H1 (cell line): ENCODE results near the gene NKAIN2. TPM values are rescaled to one million over a fixed set of nuclear protein-coding genes. Genes with fewer than 3 reads are reported as not detected.

ENCODE experiments used
- CTCF ChIA-PET: fragments of 300-600 bp; sonication (Branson Sonifier 250); formaldehyde crosslinking; loops from one replicate; lab custom pipeline; 2021; ENCODE audit not compliant: partially characterized antibody; lab: Charles Lee
- POLR2A ChIA-PET: fragments of 300-600 bp; sonication (Branson Sonifier 250); formaldehyde crosslinking; loops from one replicate; lab custom pipeline; 2021; ENCODE audit warnings: inconsistent platforms; ENCODE audit not compliant: partially characterized antibody; lab: Charles Lee
- DNase-seq, 2 experiments: peaks; one replicate each; pipeline versions ENCODE4 v3.0.0 to v3.0.0-alpha.2; 2010 to 2022; ENCODE audit warnings: low spot score in 2 of 2, low read depth in 1 of 2, mixed read lengths in 1 of 2
- FAIRE-seq: peaks from 2 replicates; lab custom pipeline; 2011; peaks lifted over from hg19 to GRCh38; lab: Jason Lieb, UNC
- H2AFZ ChIP-seq: 2 replicates; pipeline ENCODE4 v1.8.1; 2012; ENCODE audit warnings: low read length, inconsistent platforms
- H2AK5ac ChIP-seq: 2 replicates; pipeline ENCODE4 v1.6.1; 2013; ENCODE audit warnings: low read depth, low read length
- H2BK120ac ChIP-seq: replicated peaks from 2 replicates; pipeline ENCODE3; 2013; ENCODE audit warnings: low read depth, low read length, inconsistent platforms
- H2BK12ac ChIP-seq: 2 replicates; pipeline ENCODE4 v1.6.1; 2013; ENCODE audit warnings: low read depth, low read length
- H2BK15ac ChIP-seq: 2 replicates; pipeline ENCODE4 v1.6.1; 2013; ENCODE audit warnings: low read length
- H2BK20ac ChIP-seq: 2 replicates; pipeline ENCODE4 v1.6.1; 2013; ENCODE audit warnings: low read length
- H2BK5ac ChIP-seq: 2 replicates; pipeline ENCODE4 v1.6.1; 2013; ENCODE audit warnings: low read depth, low read length
- H3K14ac ChIP-seq: 2 replicates; pipeline ENCODE4 v1.6.1; 2013; ENCODE audit warnings: inconsistent platforms; ENCODE audit not compliant: insufficient read length
- H3K18ac ChIP-seq: 2 replicates; pipeline ENCODE4 v1.6.1; 2013; ENCODE audit warnings: low read length; ENCODE audit errors: extremely low read depth
- H3K23ac ChIP-seq: 2 replicates; pipeline ENCODE4 v1.6.1; 2013; ENCODE audit warnings: inconsistent platforms; ENCODE audit not compliant: insufficient read length
- H3K23me2 ChIP-seq: 2 replicates; pipeline ENCODE4 v1.6.1; 2013; ENCODE audit warnings: low read depth, low read length
- H3K27ac ChIP-seq: 2 replicates; pipeline ENCODE4 v1.6.1; 2011; ENCODE audit warnings: low read depth, low read length, inconsistent platforms
- H3K27me3 ChIP-seq, 4 experiments: replicated peaks in 1 of 4; 1 replicate in 1 of 4; 2 replicates in 3 of 4; pipeline versions ENCODE4 v1.6.1 to v1.8.1; 2011 to 2013; ENCODE audit warnings: low read length in 3 of 4, mild to moderate bottlenecking in 3 of 4, inconsistent platforms in 2 of 4, mixed read lengths in 2 of 4, moderate library complexity in 1 of 4; ENCODE audit not compliant: control insufficient read depth in 3 of 4, insufficient read depth in 3 of 4; ENCODE audit errors: extremely low read depth in 1 of 4
- H3K36me3 ChIP-seq, 4 experiments: 2 replicates each; pipeline versions ENCODE4 v1.6.1 to v1.8.1; 2011 to 2013; ENCODE audit warnings: mild to moderate bottlenecking in 4 of 4, low read length in 3 of 4, moderate library complexity in 2 of 4, control low read depth in 1 of 4, inconsistent platforms in 1 of 4; ENCODE audit not compliant: insufficient read depth in 4 of 4, control insufficient read depth in 2 of 4
- H3K4ac ChIP-seq: replicated peaks from 2 replicates; pipeline ENCODE3; 2013; ENCODE audit warnings: low read length, low read depth, mixed read lengths, inconsistent platforms; ENCODE audit not compliant: insufficient read length
- H3K4me1 ChIP-seq, 4 experiments: replicated peaks in 1 of 4; 1 replicate in 1 of 4; 2 replicates in 3 of 4; pipeline versions ENCODE4 v1.6.1 to v1.8.1; 2011 to 2013; ENCODE audit warnings: low read length in 3 of 4, inconsistent platforms in 2 of 4, mixed read lengths in 1 of 4; ENCODE audit not compliant: insufficient read depth in 4 of 4, control insufficient read depth in 3 of 4
- H3K4me2 ChIP-seq, 2 experiments: 2 replicates each; pipeline versions ENCODE4 v1.6.1 to v1.8.1; 2011 to 2013; ENCODE audit warnings: low read depth in 2 of 2, low read length in 2 of 2, control low read depth in 1 of 2, inconsistent platforms in 1 of 2, mild to moderate bottlenecking in 1 of 2; ENCODE audit not compliant: insufficient read depth in 1 of 2
- H3K4me3 ChIP-seq, 4 experiments: fragments of 200-600, 300-600 bp in 1 of 4; sonication (generic), shearing (Covaris generic), sonication (Bioruptor Twin) in 1 of 4; 2 replicates each; pipeline versions ENCODE4 v1.5.1 to v1.8.1; 2011 to 2016; ENCODE audit warnings: low read length in 4 of 4, low read depth in 3 of 4, control low read depth in 2 of 4, inconsistent platforms in 2 of 4, mild to moderate bottlenecking in 2 of 4, mixed read lengths in 1 of 4, moderate library complexity in 1 of 4; ENCODE audit not compliant: insufficient read depth in 2 of 4; ENCODE audit errors: extremely low read depth in 1 of 4
- H3K56ac ChIP-seq: replicated peaks from 2 replicates; pipeline ENCODE3; 2013; ENCODE audit warnings: low read depth, mild to moderate bottlenecking, mixed read lengths, low read length, inconsistent platforms; ENCODE audit not compliant: insufficient read length
- H3K79me1 ChIP-seq: 2 replicates; pipeline ENCODE4 v1.6.1; 2013; ENCODE audit warnings: low read depth, low read length, control low read depth
- H3K79me2 ChIP-seq, 2 experiments: 2 replicates each; pipeline versions ENCODE4 v1.6.1 to v1.8.1; 2012 to 2013; ENCODE audit warnings: low read length in 2 of 2, mild to moderate bottlenecking in 2 of 2, inconsistent platforms in 1 of 2; ENCODE audit not compliant: insufficient read depth in 2 of 2, control insufficient read depth in 1 of 2
- H3K9ac ChIP-seq, 4 experiments: replicated peaks in 1 of 4; 1 replicate in 1 of 4; 2 replicates in 3 of 4; pipeline versions ENCODE4 v1.6.1 to v1.8.1; 2011 to 2013; ENCODE audit warnings: low read depth in 3 of 4, low read length in 3 of 4, control low read depth in 2 of 4, mild to moderate bottlenecking in 2 of 4, moderate library complexity in 2 of 4, inconsistent platforms in 1 of 4; ENCODE audit errors: extremely low read depth in 1 of 4
- H3K9me3 ChIP-seq, 2 experiments: 2 replicates each; pipeline versions ENCODE4 v1.6.1 to v1.8.1; 2012 to 2013; ENCODE audit warnings: mild to moderate bottlenecking in 2 of 2, moderate library complexity in 2 of 2, control low read depth in 1 of 2, inconsistent platforms in 1 of 2, low read depth in 1 of 2, low read length in 1 of 2, mixed read lengths in 1 of 2; ENCODE audit not compliant: insufficient read depth in 2 of 2
- H4K20me1 ChIP-seq, 2 experiments: replicated peaks in 1 of 2; 2 replicates each; pipeline versions ENCODE3 to v1.8.1; 2011 to 2013; ENCODE audit warnings: inconsistent platforms in 2 of 2, low read length in 2 of 2, mild to moderate bottlenecking in 1 of 2; ENCODE audit not compliant: insufficient read depth in 2 of 2, control insufficient read depth in 1 of 2
- H4K5ac ChIP-seq: 2 replicates; pipeline ENCODE4 v1.6.1; 2013; ENCODE audit warnings: low read length, low read depth, mixed read lengths, inconsistent platforms; ENCODE audit not compliant: insufficient read length
- H4K8ac ChIP-seq: 2 replicates; pipeline ENCODE4 v1.8.0; 2013; ENCODE audit warnings: mild to moderate bottlenecking, moderate library complexity, low read length, inconsistent platforms; ENCODE audit not compliant: insufficient read depth; ENCODE audit errors: extremely low read depth
- H4K91ac ChIP-seq: replicated peaks from 2 replicates; pipeline ENCODE3; 2013; ENCODE audit warnings: low read length, mixed read lengths, inconsistent platforms; ENCODE audit not compliant: insufficient read length
- EP300 ChIP-seq, 2 experiments: IDR thresholded peaks; 1 replicate in 1 of 2; 2 replicates in 1 of 2; pipeline ENCODE4 v1.6.1; 2011 to 2012; ENCODE audit warnings: low read depth in 2 of 2, low read length in 2 of 2, mild to moderate bottlenecking in 2 of 2, borderline replicate concordance in 1 of 2, inconsistent platforms in 1 of 2, moderate library complexity in 1 of 2
- JUN ChIP-seq: IDR thresholded peaks from 2 replicates; pipeline ENCODE4 v1.6.1; 2011; ENCODE audit warnings: low read depth, mild to moderate bottlenecking, improper control_type of control experiment, low read length
- RNF2 ChIP-seq: fragments of 200-900, 300-1000 bp; sonication (generic); IDR thresholded peaks from 2 replicates; pipeline ENCODE4 v1.7.1; 2016; ENCODE audit warnings: borderline replicate concordance, low read depth, mild to moderate bottlenecking, antibody characterized with exemption, low read length; ENCODE audit not compliant: poor library complexity, severe bottlenecking; ENCODE audit errors: missing control alignments
- SAP30 ChIP-seq: fragments of 300-600 bp; sonication (generic); IDR thresholded peaks from 2 replicates; pipeline ENCODE4 v1.7.1; 2012; ENCODE audit warnings: low read length, moderate library complexity, mild to moderate bottlenecking, inconsistent platforms; ENCODE audit not compliant: insufficient read depth, insufficient replicate concordance
- SIRT6 ChIP-seq: IDR thresholded peaks from one replicate; pipeline ENCODE4 v1.7.1; 2012; ENCODE audit warnings: low read length, inconsistent platforms
- SP4 ChIP-seq: IDR thresholded peaks from 2 replicates; pipeline ENCODE4 v1.6.1; 2012; ENCODE audit warnings: low read length, inconsistent platforms
- SUZ12 ChIP-seq: fragments of 200-600 bp; sonication (generic); IDR thresholded peaks from 2 replicates; pipeline ENCODE4 v1.6.1; 2012; ENCODE audit warnings: mild to moderate bottlenecking, inconsistent platforms, low read length, moderate library complexity, mixed read lengths
- WGBS, 2 experiments: shearing (Covaris generic) in 1 of 2; methylation state at CpG; one replicate each; pipeline versions ENCODE4 v1.1.6 to v1.1.7; 2013 to 2015; ENCODE audit warnings: low lambda C conversion rate in 2 of 2, mixed read lengths in 2 of 2, inconsistent platforms in 1 of 2, low coverage in 1 of 2, missing lambda C conversion rate in 1 of 2; ENCODE audit not compliant: insufficient replicate concordance in 2 of 2, insufficient coverage in 1 of 2, insufficient read length in 1 of 2; ENCODE audit errors: extremely low coverage in 1 of 2, missing lambda C conversion rate in 1 of 2; 5-methylcytosine and 5-hydroxymethylcytosine counted together
- polyA plus RNA-seq, 7 experiments: library from polyadenylated mRNA; depleted of rRNA in 3 of 7; stranded (reverse) in 5 of 7; unstranded in 2 of 7; fragments of >200 nt in 5 of 7; fragments of 200-250 nt in 2 of 7; gene quantifications; 1 replicate in 5 of 7; 2 replicates in 1 of 7; 4 replicates in 1 of 7; pipeline versions ENCODE4 v1.2.1 to v1.2.3, GENCODE V29; 2011 to 2013; ENCODE audit warnings: missing spikeins in 2 of 7, mixed read lengths in 2 of 7
- total RNA-seq: library from RNA; stranded (reverse); fragmentation: NEBNext Ultra II Directional; extraction: Animal tissue kit (Norgen Biotek cat#: 25700); gene quantifications from 2 replicates; pipeline ENCODE4 v1.2.1, GENCODE V29; 2021
- TF ChIP-seq, protein P1 (sequence below): IDR thresholded peaks from 2 replicates; pipeline ENCODE4 v1.6.1; 2011; ENCODE audit warnings: low read length, improper control_type of control experiment
- TF ChIP-seq, protein P2 (sequence below): IDR thresholded peaks from 2 replicates; pipeline ENCODE4 v1.6.1; 2012; ENCODE audit warnings: inconsistent platforms

Gene NKAIN2
- total and polyA plus RNA-seq, 2 of the 8 experiments (the other 6 are each of a cell fraction or from before 2014, with no cell fraction given): 0.20 to 0.34 TPM

GRCh38 chr6:123859291-123859690 is 55.6 kb downstream of the NKAIN2 start:
- Histone ChIP-seq H2BK15ac (no peak overlapping the region), H3K79me2 (no peaks in the 10 kb centered on the region), H3K79me1 (no peaks in the 10 kb centered on the region), H3K14ac (no peak overlapping the region), H2BK20ac (no peak overlapping the region), H3K4me3 (no peak overlapping the region), H4K91ac (no peak overlapping the region), H3K4me2 (no peak overlapping the region), H3K9me3 (no peaks in the 10 kb centered on the region), H3K23me2 (no peaks in the 10 kb centered on the region), H3K56ac (no peak overlapping the region), H4K8ac (no peak overlapping the region), H2BK120ac (no peak overlapping the region), H3K27me3 (no peaks in the 10 kb centered on the region), H3K27ac (no peak overlapping the region), H3K9ac (no peak overlapping the region), H3K23ac (no peak overlapping the region), H2AFZ (no peak overlapping the region), H2BK5ac (no peak overlapping the region), H4K5ac (no peak overlapping the region), H3K4me1 (no peaks in the 10 kb centered on the region), H3K4ac (no peak overlapping the region), H3K36me3 (no peaks in the 10 kb centered on the region), H3K18ac (no peak overlapping the region), H2AK5ac (no peak overlapping the region), H4K20me1 (no peaks in the 10 kb centered on the region), H2BK12ac (no peak overlapping the region)
- DNase-seq (no peak), FAIRE-seq (no peak)
- ChIA-PET POLR2A (no interaction called here), CTCF (no interaction called here)
- 78% methylated on average over 1 of the region's 1 CpG; no CpG with 5 or more reads in 1 of the 2 experiments for WGBS, 2 experiments
- no peak for TF ChIP-seq SAP30
- no peak for TF ChIP-seq EP300 (IDR thresholded peaks at IDR 0.05; ENCODE audit: borderline replicate concordance in 1 of 2, low read depth in 2 of 2, low read length in 2 of 2)
- TF ChIP-seq, protein P1, sequence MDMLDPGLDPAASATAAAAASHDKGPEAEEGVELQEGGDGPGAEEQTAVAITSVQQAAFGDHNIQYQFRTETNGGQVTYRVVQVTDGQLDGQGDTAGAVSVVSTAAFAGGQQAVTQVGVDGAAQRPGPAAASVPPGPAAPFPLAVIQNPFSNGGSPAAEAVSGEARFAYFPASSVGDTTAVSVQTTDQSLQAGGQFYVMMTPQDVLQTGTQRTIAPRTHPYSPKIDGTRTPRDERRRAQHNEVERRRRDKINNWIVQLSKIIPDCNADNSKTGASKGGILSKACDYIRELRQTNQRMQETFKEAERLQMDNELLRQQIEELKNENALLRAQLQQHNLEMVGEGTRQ: no peak
- TF ChIP-seq SIRT6: no peak
- TF ChIP-seq SP4: no peak
- no peak for TF ChIP-seq RNF2
- TF ChIP-seq SUZ12: no peak
- no peak for TF ChIP-seq JUN
- TF ChIP-seq, protein P2, sequence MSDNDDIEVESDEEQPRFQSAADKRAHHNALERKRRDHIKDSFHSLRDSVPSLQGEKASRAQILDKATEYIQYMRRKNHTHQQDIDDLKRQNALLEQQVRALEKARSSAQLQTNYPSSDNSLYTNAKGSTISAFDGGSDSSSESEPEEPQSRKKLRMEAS: no peak
